ENCODE data around the gene DYNLT4. TPM values are rescaled to one million over a fixed set of nuclear protein-coding genes. Genes with fewer than 3 reads are reported as not detected.
A peak's percentile ranks its signal among the peaks of the same experiment; 100 is the strongest.

DYNLT4 gene
- total and polyA plus RNA-seq, 4 experiments from 2014 or later, result 0.47 to 1.6 (median 1.0) TPM; not detected in 1

DNA sequence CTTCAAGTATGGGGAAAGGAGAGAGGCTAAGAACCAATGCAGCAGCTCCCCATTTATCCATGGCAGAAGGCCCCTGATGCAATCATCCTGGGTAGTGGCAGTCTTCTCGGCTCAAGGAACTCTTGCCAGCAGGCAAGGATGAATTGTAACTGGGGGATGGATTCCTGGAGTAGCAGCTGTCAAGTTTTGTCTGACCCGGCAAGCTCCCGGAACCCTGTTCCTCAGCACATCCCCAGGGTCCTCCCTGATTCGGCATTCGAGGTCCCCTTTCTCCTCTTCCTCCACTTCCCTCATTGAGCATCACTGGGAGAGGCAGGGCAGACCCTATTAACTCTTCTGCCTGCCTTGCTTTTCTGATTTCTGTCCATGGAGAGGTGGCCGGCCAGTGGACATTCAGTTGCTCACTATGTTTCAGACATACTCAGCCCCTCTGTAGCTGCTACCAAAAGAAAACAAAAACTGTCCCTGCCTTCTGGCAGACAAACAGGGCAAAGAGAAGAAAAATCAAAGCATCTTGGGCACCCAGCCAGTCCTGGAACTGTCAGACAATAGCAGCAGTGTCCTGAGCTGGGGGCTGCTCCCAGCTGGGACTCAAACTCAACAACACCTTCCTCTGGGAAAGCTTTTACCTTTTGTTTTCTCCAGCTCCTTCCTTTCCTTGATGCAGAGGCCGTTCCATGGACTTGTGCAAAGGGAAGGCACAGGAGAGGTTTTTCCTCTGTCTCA lies 41.5 kb upstream of the DYNLT4 start:
- Mint-ChIP-seq H3K9me3 (no peaks in the 10 kb centered on the region), H3K4me1 (peaks cover 0 to 10% (median 3%) of the 10 kb centered on the region in 4 donors), H3K4me3 (no peak overlapping the region), H3K27ac (peak overlapping the region in 1 of 7 donors; percentile 29), H3K27me3 (peaks cover 0 to 3% of the 10 kb centered on the region in 2 donors), H3K36me3 (peaks cover 17 to 18% of the 10 kb centered on the region in 2 donors)
- ChIA-PET POLR2A (ENCODE audit: partially characterized antibody) (interaction anchor here (1.0 kb wide), 1 partner anchor 29 kb away, joined by 3 read pairs; no protein-coding TSS in a partner anchor), CTCF (ENCODE audit: partially characterized antibody) (interaction anchor here (1.1 kb wide), 1 partner anchor 58 kb away, joined by 5 read pairs; no protein-coding TSS in a partner anchor)
- intact Hi-C loops (cut with micrococcal nuclease), result no loop called here
- Histone ChIP-seq H3K27ac (ENCODE audit: low read depth, low read length) (no peak overlapping the region), H3K4me1 (ENCODE audit: insufficient read depth, low read length) (no peaks in the 10 kb centered on the region), H3K36me3 (ENCODE audit: insufficient read depth, low read length) (no peaks in the 10 kb centered on the region), H3K4me3 (ENCODE audit: low read length in 2 of 2) (no peak overlapping the region), H3K9me3 (ENCODE audit: control insufficient read depth in 1 of 2, low read length in 2 of 2) (no peaks in the 10 kb centered on the region), H3K27me3 (ENCODE audit: insufficient read depth, low read length) (no peaks in the 10 kb centered on the region)
- no peak for DNase-seq

DNA sequence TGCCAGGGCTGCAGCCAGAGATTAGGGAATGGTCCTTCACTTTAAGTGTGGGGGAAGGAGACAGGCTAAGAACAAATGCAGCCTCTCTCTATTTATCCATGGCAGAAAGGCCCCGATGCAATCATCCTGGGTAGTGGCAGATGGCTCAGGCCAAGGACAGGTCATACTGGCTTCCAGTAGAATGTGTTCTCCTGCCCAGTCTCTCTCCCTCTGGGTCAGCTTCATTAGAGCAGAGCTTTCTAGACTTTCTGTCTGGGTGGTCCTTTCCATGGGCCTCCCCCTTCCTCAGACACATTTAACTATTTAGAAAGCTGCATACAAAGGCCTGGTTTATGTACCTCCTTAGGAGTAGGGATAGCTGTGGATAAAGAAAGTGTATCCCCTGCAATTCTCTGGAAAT lies 40.7 kb upstream of the DYNLT4 start:
- POLR2A ChIA-PET (ENCODE audit: partially characterized antibody), result interaction anchor here (1.0 kb wide), 1 partner anchor 28 kb away, joined by 3 read pairs; no protein-coding TSS in a partner anchor
- H3K4me1 ChIP-seq (ENCODE audit: insufficient read depth, low read length), result peaks cover 1% of the 10 kb centered on the region
- no peak overlapping the region for H3K4me3 ChIP-seq (ENCODE audit: low read length in 2 of 2)
- intact Hi-C loops (cut with micrococcal nuclease), result no loop called here
- no peaks in the 10 kb centered on the region for H3K36me3 ChIP-seq (ENCODE audit: insufficient read depth, low read length)
- CTCF ChIA-PET (ENCODE audit: partially characterized antibody), result interaction anchor here (1.1 kb wide), 1 partner anchor 57 kb away, joined by 5 read pairs; no protein-coding TSS in a partner anchor
- H3K27me3 ChIP-seq (ENCODE audit: insufficient read depth, low read length), result no peaks in the 10 kb centered on the region
- no peak for DNase-seq
- Mint-ChIP-seq H3K9me3 (no peaks in the 10 kb centered on the region), H3K4me1 (peaks cover 0 to 10% (median 3%) of the 10 kb centered on the region in 4 donors), H3K36me3 (peaks cover 13 to 16% of the 10 kb centered on the region in 2 donors), H3K27me3 (peaks cover 0 to 3% of the 10 kb centered on the region in 2 donors), H3K27ac (peak overlapping the region in 1 of 7 donors; percentile 29), H3K4me3 (no peak overlapping the region)
- no peak overlapping the region for H3K27ac ChIP-seq (ENCODE audit: low read depth, low read length)
- H3K9me3 ChIP-seq (ENCODE audit: control insufficient read depth in 1 of 2, low read length in 2 of 2), result no peaks in the 10 kb centered on the region

DNA sequence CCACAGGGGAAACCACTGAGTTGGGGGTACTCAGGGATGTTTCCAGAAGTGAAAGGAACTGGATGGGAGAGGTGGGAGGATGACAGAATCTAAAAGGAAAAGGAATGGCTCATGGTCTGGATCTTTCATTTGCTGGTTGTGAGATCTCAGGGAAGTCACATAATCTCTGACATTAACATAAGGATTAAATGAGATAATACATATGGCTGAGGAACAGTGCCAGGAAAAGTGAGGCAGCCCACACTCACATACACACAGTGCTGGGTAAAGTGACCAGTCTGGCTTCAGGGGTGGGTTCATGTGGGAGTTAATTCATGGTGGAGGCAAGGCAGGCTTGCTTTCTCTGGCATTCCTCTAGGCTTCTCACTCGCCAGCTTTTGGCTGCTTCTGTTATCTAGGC lies 39.8 kb upstream of the DYNLT4 start:
- POLR2A ChIA-PET (ENCODE audit: partially characterized antibody), result no interaction called here
- Mint-ChIP-seq H3K36me3 (peaks cover 9 to 11% of the 10 kb centered on the region in 2 donors), H3K9me3 (no peaks in the 10 kb centered on the region), H3K4me3 (no peak overlapping the region), H3K27me3 (peaks cover 4 to 8% of the 10 kb centered on the region in 2 donors), H3K4me1 (peaks cover 4 to 16% (median 8%) of the 10 kb centered on the region in 4 donors), H3K27ac (peak overlapping the region in 1 of 7 donors; percentile 50)
- Histone ChIP-seq H3K27ac (ENCODE audit: low read depth, low read length) (no peak overlapping the region), H3K9me3 (ENCODE audit: control insufficient read depth in 1 of 2, low read length in 2 of 2) (no peaks in the 10 kb centered on the region), H3K27me3 (ENCODE audit: insufficient read depth, low read length) (no peaks in the 10 kb centered on the region), H3K4me1 (ENCODE audit: insufficient read depth, low read length) (peaks cover 6% of the 10 kb centered on the region), H3K4me3 (ENCODE audit: low read length in 2 of 2) (no peak overlapping the region), H3K36me3 (ENCODE audit: insufficient read depth, low read length) (no peaks in the 10 kb centered on the region)
- intact Hi-C loops (cut with micrococcal nuclease), result no loop called here
- DNase-seq, result no peak
- CTCF ChIA-PET (ENCODE audit: partially characterized antibody), result no interaction called here

DNA sequence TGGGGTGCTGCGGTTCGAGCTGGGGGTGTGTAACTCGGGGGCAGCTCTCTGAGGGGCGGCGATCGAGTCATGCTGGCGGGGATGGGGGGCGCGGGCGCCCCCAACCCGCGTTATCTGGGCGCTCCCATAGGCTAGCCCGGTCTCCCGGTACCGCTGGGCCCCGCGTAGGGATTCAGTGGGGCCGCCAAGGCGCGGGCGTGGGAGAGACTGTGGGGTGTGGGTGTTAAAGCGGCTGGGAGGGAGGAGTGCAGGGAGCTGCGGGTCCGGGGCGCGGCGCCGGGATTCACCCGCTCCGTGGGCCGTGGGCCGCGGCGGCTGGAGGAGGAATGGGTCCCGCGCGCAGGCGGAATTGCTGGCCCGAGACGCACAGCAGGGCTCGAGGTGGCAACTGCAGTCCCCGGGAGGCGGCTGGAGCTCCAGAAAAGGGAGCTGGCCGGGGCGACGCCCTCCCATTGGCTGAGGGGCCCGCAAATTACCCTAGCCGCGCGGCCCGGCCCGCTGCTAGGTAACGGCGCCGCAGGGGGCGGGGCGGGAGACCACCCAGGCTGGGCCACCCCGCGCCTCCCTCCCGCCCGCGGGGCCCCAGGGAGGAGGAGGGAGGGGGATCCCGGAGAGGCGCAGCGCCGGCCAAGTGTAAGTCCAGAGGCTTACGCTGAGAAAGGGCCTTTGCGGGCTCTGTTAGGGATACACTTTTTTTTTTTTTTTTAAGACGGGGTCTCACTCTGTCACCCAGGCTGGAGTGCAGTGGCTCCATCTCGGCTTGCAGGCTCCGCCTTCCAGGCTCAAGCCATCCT lies 35.9 kb upstream of the DYNLT4 start, which contains the start of gene PTCH2:
Gene PTCH2 (minus strand): TSS at position 392 of the 794 bp plus-strand sequence. CDS start 321 bp downstream, at position 71.
- Mint-ChIP-seq H3K4me3 (peak within 1 kb of the TSS in 7 of 8 donors; percentile 33 to 76 (median 49)), H3K4me1 (peaks cover 4 to 24% (median 8%) of the 10 kb centered on the region in 4 donors), H3K9me3 (no peaks in the 10 kb centered on the region), H3K27me3 (peaks cover 13 to 23% of the 10 kb centered on the region in 2 donors), H3K36me3 (peaks cover 0 to 4% of the 10 kb centered on the region in 2 donors), H3K27ac (peak within 1 kb of the TSS in 1 of 7 donors; percentile 35)
- H3K27ac ChIP-seq (ENCODE audit: low read depth, low read length), result no peak within 1 kb of the TSS
- H3K27me3 ChIP-seq (ENCODE audit: insufficient read depth, low read length), result no peaks in the 10 kb centered on the region
- intact Hi-C loops (cut with micrococcal nuclease), result no loop called here
- H3K4me3 ChIP-seq (ENCODE audit: low read length in 2 of 2), result peak within 1 kb of the TSS in 1 of 2 donors; percentile 24
- H3K4me1 ChIP-seq (ENCODE audit: insufficient read depth, low read length), result peaks cover 6% of the 10 kb centered on the region
- no peaks in the 10 kb centered on the region for H3K36me3 ChIP-seq (ENCODE audit: insufficient read depth, low read length)
- CTCF ChIA-PET (ENCODE audit: partially characterized antibody), result interaction anchor here (0.6 kb wide), 1 partner anchor 144 kb away, joined by 3 read pairs; no protein-coding TSS in a partner anchor
- POLR2A ChIA-PET (ENCODE audit: partially characterized antibody), result interaction anchor here (0.7 to 2.1 kb wide), 5 partner anchors 23 to 68 kb away, joined by 3 to 6 read pairs (median 4); partner anchors contain the start of genes PLK3 and RPS8
- DNase-seq, result peak in 1 of 5 donors; percentile 16
- H3K9me3 ChIP-seq (ENCODE audit: control insufficient read depth in 1 of 2, low read length in 2 of 2), result no peaks in the 10 kb centered on the region

DNA sequence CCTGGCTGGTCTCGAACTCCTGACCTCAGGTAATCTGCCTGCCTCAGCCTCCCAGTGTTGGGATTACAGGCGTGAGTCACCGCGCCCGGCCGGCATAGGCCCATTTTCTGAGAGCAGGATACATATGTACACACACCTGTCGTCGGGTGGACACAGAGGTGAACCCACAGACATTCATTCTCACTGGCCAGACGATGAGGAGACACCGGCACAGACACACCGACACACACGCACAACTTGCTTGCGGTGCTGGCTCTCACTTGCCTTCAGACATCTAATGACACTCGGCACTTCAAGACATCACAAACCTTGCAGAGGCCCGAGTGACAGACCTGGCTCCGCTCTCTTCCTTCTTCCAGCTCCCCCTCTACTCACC lies 35.3 kb upstream of the DYNLT4 start:
- POLR2A ChIA-PET (ENCODE audit: partially characterized antibody), result interaction anchor here (0.7 to 2.1 kb wide), 5 partner anchors 23 to 68 kb away, joined by 3 to 6 read pairs (median 4); partner anchors contain the start of genes PLK3 and RPS8

DNA sequence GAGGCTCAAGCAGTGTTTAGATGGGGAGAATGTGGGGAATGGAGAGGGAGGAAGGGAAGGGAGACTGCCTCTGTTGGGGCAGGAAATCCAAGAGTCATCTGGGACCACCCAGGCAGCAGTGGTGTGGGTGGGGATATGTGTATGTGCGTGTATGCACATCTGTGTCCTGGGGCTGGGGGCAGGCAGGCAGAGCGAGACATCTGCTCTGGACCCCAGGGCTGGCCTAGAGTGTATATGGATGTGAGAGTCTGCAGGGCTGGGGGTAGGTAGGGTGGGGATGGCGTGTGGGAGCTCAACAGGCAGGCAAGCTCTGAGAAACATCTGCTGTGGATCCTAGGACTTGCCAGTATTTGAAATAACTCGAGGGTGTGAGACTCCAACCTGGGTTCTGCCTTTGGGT lies 32.4 kb upstream of the DYNLT4 start:
- H3K9me3 Mint-ChIP-seq, result no peaks in the 10 kb centered on the region
- peak overlapping the region in 2 of 7 donors; percentile 15 to 72 for H3K27ac Mint-ChIP-seq
- H3K27me3 Mint-ChIP-seq, result peaks cover 13 to 27% of the 10 kb centered on the region in 2 donors
- H3K27me3 ChIP-seq (ENCODE audit: insufficient read depth, low read length), result no peaks in the 10 kb centered on the region
- DNase-seq, result no peak
- no peaks in the 10 kb centered on the region for H3K36me3 ChIP-seq (ENCODE audit: insufficient read depth, low read length)
- POLR2A ChIA-PET (ENCODE audit: partially characterized antibody), result no interaction called here
- intact Hi-C loops (cut with micrococcal nuclease), result no loop called here
- no peaks in the 10 kb centered on the region for H3K9me3 ChIP-seq (ENCODE audit: control insufficient read depth in 1 of 2, low read length in 2 of 2)
- H3K4me1 Mint-ChIP-seq, result peaks cover 10 to 30% (median 15%) of the 10 kb centered on the region in 4 donors
- no peak overlapping the region for H3K27ac ChIP-seq (ENCODE audit: low read depth, low read length)
- no peaks in the 10 kb centered on the region for H3K36me3 Mint-ChIP-seq
- H3K4me1 ChIP-seq (ENCODE audit: insufficient read depth, low read length), result peaks cover 10% of the 10 kb centered on the region
- CTCF ChIA-PET (ENCODE audit: partially characterized antibody), result interaction anchor here (1.4 to 3.1 kb wide), 2 partner anchors 46 to 54 kb away, joined by 4 to 8 read pairs; no protein-coding TSS in a partner anchor
- H3K4me3 Mint-ChIP-seq, result no peak overlapping the region
- H3K4me3 ChIP-seq (ENCODE audit: low read length in 2 of 2), result no peak overlapping the region

More for the DNA sequence above, 35.3 kb upstream of the DYNLT4 start:
- intact Hi-C loops (cut with micrococcal nuclease), result no loop called here
- CTCF ChIA-PET (ENCODE audit: partially characterized antibody), result interaction anchor here (0.6 kb wide), 1 partner anchor 145 kb away, joined by 3 read pairs; no protein-coding TSS in a partner anchor
- Histone ChIP-seq H3K27ac (ENCODE audit: low read depth, low read length) (no peak overlapping the region), H3K9me3 (ENCODE audit: control insufficient read depth in 1 of 2, low read length in 2 of 2) (no peaks in the 10 kb centered on the region), H3K4me1 (ENCODE audit: insufficient read depth, low read length) (peaks cover 6% of the 10 kb centered on the region), H3K4me3 (ENCODE audit: low read length in 2 of 2) (peak overlapping the region in 1 of 2 donors; percentile 24), H3K27me3 (ENCODE audit: insufficient read depth, low read length) (no peaks in the 10 kb centered on the region), H3K36me3 (ENCODE audit: insufficient read depth, low read length) (no peaks in the 10 kb centered on the region)
- Mint-ChIP-seq H3K4me3 (peak overlapping the region in 7 of 8 donors; percentile 20 to 76 (median 49)), H3K27me3 (peaks cover 13 to 23% of the 10 kb centered on the region in 2 donors), H3K27ac (peak overlapping the region in 1 of 7 donors; percentile 35), H3K9me3 (no peaks in the 10 kb centered on the region), H3K36me3 (peaks cover 0 to 4% of the 10 kb centered on the region in 2 donors), H3K4me1 (peaks cover 4 to 24% (median 8%) of the 10 kb centered on the region in 4 donors)
- no peak for DNase-seq
